Left ventricle myocardium inferior (tissue), 1 donor: ENCODE data around the gene TK1. TPM values are rescaled to one million over a fixed set of nuclear protein-coding genes. Genes with fewer than 3 reads are reported as not detected.
A peak's percentile ranks its signal among the peaks of the same experiment; 100 is the strongest.

ENCODE experiments used
- DNase-seq: peaks from one replicate; pipeline ENCODE4 v3.0.0-alpha.2; 2020
- H3K27ac ChIP-seq: fragments of 200-600 bp; replicated peaks from 2 replicates; pipeline ENCODE4 v1.8.0; 2021
- H3K27me3 ChIP-seq: fragments of 200-600 bp; 2 replicates; pipeline ENCODE4 v1.8.0; 2021; ENCODE audit warnings: low read depth
- H3K36me3 ChIP-seq: fragments of 200-600 bp; 2 replicates; pipeline ENCODE4 v1.8.0; 2021
- H3K4me1 ChIP-seq: fragments of 200-600 bp; 2 replicates; pipeline ENCODE4 v1.8.0; 2021
- H3K4me3 ChIP-seq: fragments of 200-600 bp; 2 replicates; pipeline ENCODE4 v1.8.0; 2021; ENCODE audit warnings: mild to moderate bottlenecking, moderate library complexity
- H3K9me3 ChIP-seq: fragments of 200-600 bp; replicated peaks from 2 replicates; pipeline ENCODE4 v1.8.0; 2021
- intact Hi-C: fragments of 100-400 bp; cut with micrococcal nuclease; formaldehyde crosslinking; loops from one replicate; pipeline ENCODE4 v1.11.0; 2022
- total RNA-seq: library from RNA; stranded (reverse); fragmentation: NEBNext Ultra II Directional; extraction: Animal tissue kit (Norgen Biotek cat#: 25700); gene quantifications from one replicate; pipeline ENCODE4 v1.2.1, GENCODE V29; 2021
- TF ChIP-seq, protein P1 (sequence below): fragments of 200-600 bp; IDR thresholded peaks from 2 replicates; pipeline ENCODE4 v1.8.0; 2021; ENCODE audit warnings: antibody characterized with exemption, mild to moderate bottlenecking, borderline replicate concordance
- donor health status: DM: no; HTN: yes; CAD: no; lungs with severe emphysema.

Gene TK1
- total RNA-seq, 1 donor from 2014 or later: 1.8 TPM

DNA sequence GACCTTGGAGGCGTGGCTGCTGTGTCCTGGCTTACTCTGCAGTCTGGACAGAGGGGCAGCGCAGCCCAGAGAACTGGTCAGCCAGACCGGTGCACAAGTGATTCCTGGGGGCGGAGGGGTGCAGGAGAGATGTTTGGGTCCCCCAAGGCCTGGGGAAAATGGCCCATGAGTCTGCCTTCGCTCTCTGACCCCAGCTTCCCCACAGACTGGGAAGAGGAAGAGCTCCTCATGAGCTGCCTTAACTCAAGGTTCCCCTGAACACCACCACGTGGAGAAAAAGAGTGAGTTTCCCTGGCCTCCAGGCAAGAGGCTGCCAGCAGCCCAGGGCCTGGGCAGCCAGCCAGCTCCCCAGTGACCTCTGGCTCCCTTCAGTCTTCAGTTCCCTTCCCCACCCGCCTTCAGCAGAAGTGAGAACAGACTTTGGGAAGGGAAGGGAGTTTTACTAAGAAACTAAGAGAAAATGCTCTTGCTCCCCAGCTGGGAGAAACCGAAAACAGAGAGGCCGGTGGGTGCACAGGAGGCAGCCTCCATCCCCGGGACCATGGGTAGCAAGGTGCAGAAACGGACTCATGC is 42.6 kb downstream of the TK1 start:
- Histone ChIP-seq H3K27ac (peak overlapping the region; percentile 90), H3K27me3 (no peaks in the 10 kb centered on the region), H3K9me3 (no peaks in the 10 kb centered on the region), H3K4me3 (peak overlapping the region; percentile 26), H3K4me1 (peaks cover 42% of the 10 kb centered on the region), H3K36me3 (no peaks in the 10 kb centered on the region)
- DNase-seq: peak; percentile 92
- intact Hi-C loops: no loop called here
- TF ChIP-seq, protein P1, sequence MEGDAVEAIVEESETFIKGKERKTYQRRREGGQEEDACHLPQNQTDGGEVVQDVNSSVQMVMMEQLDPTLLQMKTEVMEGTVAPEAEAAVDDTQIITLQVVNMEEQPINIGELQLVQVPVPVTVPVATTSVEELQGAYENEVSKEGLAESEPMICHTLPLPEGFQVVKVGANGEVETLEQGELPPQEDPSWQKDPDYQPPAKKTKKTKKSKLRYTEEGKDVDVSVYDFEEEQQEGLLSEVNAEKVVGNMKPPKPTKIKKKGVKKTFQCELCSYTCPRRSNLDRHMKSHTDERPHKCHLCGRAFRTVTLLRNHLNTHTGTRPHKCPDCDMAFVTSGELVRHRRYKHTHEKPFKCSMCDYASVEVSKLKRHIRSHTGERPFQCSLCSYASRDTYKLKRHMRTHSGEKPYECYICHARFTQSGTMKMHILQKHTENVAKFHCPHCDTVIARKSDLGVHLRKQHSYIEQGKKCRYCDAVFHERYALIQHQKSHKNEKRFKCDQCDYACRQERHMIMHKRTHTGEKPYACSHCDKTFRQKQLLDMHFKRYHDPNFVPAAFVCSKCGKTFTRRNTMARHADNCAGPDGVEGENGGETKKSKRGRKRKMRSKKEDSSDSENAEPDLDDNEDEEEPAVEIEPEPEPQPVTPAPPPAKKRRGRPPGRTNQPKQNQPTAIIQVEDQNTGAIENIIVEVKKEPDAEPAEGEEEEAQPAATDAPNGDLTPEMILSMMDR: no peak

DNA sequence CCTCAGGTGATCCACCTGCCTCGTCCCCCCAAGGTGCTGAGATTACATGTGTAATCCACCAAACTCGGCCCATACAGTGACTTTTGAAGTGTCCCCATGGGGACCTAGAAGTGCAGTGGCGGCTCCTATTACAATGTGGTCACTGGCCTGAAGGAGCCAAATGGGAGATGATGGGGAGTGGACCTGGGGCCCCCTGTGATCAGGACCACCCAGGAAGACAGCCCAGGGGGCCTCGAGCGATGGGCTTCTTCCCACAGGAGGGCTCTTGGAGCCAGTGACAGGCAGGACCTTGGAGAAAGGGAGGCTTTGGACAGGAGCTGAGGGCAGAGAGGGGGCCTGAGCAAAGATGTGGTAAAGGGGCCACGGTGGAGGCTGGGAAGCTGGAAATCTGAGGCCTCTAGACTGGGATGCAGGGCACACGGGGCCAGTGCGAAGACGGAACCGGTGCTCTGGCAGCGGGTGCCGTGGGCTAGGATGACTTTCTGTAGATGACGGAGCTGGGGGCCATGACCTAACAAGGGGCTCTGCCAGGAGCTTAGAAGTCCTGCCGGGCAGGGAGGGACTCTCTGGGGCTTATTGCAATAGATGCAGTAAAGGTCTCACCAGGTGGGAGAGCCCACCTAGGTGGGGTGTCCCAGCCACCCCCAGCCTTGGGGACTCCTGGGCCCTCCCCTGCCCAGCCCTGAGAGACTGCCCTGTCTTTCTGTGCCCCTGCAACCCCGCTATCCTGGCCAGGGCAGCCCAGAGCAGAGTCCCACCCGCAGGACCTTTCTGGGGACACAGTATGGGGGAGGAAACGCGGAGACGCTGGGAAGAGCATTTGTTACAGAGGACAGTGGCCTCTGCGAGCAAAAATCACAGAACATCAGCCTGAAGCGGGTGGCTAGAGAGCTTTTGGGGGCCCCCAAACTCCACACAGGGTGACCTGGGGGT is 43.4 kb downstream of the TK1 start:
- Histone ChIP-seq H3K27me3 (no peaks in the 10 kb centered on the region), H3K36me3 (no peaks in the 10 kb centered on the region), H3K4me1 (peaks cover 42% of the 10 kb centered on the region), H3K27ac (peak overlapping the region; percentile 90), H3K4me3 (no peak overlapping the region), H3K9me3 (no peaks in the 10 kb centered on the region)
- intact Hi-C loops: no loop called here
- DNase-seq: no peak
- TF ChIP-seq, protein P1: no peak

DNA sequence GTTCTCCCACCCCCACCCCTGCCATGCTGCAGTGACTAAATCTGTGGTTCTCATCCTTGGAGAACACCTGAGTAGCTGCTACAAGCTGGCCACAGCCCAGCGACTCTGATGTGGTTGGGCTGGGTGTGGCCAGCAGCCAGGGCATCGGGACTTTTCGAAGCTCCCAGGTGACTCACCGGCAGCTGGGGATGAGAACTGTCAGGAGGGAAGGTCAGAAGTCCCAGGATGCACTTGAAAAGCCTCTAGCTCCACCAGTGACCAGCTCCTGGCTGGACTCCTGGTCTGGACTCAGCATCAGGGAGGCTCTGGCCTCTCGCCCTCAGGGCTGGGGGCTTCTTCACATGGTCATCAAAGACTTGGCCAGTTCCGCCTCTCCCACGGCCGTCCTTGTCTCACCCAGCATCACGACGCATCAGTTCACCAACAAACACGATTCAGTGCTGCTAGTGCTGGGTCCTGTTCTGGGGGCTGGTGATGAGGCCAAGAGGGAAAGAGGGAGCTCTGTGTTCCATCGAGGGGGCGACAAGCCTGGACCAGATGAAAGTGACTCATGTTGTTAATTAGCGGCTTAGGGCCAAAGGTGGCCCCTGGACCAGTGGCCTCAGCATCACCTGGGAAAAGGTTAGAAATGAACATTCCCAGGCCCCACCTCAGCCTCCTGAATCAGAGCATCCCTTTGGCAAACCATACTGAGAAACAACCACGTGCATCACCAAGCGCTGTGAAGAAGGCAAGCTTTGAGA is 44.6 kb downstream of the TK1 start:
- intact Hi-C loops: no loop called here
- Histone ChIP-seq H3K4me1 (peaks cover 42% of the 10 kb centered on the region), H3K36me3 (no peaks in the 10 kb centered on the region), H3K9me3 (no peaks in the 10 kb centered on the region), H3K4me3 (no peak overlapping the region), H3K27ac (no peak overlapping the region), H3K27me3 (no peaks in the 10 kb centered on the region)
- no peak for DNase-seq
- TF ChIP-seq, protein P1: no peak

DNA sequence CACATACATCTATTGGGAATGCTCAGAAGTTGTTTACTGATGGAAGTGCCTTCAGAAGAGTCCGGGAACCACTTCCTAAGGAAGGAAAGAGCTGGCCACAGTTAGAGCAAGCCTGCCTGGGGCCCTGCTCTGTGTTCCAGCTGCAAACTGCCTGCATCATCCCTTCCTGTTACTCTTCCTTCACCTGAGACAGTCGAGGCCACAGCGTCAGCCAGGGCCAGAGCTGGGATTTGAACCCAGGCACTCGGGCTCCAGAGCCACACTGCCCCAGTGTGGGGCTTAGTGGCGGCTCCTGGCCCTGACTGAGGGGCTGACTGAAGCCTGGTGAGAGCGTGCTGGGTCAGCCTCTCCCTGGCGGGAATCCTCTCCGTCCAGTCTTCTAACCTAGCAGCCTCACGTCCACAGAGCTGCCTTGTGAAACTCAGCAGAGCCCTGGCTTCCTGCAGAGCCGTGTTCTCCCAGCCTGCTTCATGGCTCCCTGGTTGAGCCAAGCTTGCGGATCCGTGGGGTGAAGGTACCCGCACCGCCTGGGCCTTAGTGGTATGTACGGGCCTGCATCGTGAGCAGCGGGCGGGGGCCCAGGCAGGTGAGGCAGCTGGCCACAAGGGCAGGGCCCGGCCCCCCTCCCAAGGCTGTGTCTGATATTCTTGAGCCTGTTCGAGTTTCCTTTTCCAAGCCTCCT is 45.3 kb downstream of the TK1 start:
- Histone ChIP-seq H3K27ac (no peak overlapping the region), H3K4me3 (no peak overlapping the region), H3K27me3 (no peaks in the 10 kb centered on the region), H3K9me3 (no peaks in the 10 kb centered on the region), H3K4me1 (peaks cover 42% of the 10 kb centered on the region), H3K36me3 (no peaks in the 10 kb centered on the region)
- TF ChIP-seq, protein P1: no peak
- DNase-seq: no peak
- intact Hi-C loops: no loop called here
